NCI-H524 treated with DMSO at 0.1 percent for 48 hours (cell line): ENCODE data around the gene CMSS1.
A peak's percentile ranks its signal among the peaks of the same experiment; 100 is the strongest.
"Not testable (repeated sequence)": the region's sequence is repeated elsewhere in the genome, so short reads cannot be mapped to it uniquely, and the experiment has no call there.

ENCODE experiments used
- DNase-seq: peaks from one replicate; lab custom pipeline; 2025; lab: John Stamatoyannopoulos, UW

The CMSS1 gene

GRCh38 chr3:100083209-100083608 is 265.5 kb downstream of the CMSS1 start:
- DNase-seq = no peak

DNA sequence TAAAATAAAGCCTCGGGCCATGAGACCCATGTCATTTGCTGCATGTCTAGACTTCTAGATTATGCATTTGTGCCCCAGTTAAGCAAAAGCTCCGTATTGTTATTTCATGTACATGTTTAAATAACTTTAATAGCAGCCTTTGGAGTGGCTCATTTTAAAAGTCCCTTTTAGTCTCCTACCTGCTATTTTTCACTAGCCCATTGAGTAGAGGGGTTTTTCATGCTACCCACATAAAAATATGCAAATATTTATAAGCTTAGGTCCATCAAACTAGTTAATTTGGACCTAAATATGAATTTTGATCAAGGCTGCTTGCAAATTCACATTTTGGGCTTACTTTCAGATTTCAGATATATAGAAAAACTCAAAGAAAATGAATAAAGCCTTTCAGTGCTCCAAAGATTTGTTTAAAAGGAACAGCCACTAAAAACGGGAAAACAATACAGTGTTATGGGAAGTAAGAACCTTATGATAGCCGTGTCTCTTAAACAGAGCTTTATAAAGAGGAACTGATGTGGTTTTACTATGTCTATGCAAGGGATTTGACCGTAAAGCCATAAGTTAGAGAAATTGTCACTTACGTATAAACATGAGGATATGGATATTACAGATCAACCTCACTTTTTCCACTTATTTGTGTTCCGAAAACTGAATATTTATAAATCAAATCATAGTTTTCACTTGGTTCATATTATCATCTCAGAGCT is 266.6 kb downstream of the CMSS1 start:
- DNase-seq = no peak

DNA sequence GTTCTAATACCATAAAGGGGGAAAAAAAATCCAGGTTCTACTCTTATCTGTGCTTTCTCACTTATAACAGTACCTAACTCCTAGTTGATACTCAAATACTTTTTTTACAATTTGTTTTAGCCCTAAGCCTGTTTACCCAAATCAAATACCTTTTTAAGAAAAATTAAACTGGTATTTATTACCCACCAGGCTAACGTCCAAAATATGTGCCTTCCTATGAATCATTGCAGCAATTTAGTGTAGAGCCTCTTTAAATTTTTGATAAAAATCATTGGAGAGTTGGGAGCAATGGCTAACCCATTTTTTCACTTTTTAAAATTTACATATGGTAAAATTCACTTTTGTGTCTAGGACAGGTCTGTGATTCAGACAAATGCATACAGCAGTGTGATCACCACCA is 268.7 kb downstream of the CMSS1 start:
- DNase-seq = no peak

DNA sequence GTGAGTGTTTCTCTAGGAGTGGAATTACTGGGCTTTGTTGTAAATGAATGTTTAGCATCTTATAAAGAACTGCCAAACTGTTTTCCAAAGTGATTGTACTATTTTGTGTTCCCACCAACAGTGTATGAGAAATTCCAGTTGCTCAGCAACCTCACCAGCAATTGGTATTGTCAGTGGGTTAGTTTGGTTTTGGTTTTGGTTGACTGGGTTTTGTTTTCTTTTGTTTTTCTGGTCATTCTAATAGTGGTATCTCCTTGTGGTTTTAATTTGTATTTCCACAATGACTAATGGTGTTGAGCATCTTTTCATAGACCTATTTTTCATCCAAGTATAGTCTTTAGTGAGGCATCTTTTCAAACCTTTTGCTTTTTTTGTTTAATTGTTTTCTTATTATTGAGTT is 269.5 kb downstream of the CMSS1 start:
- DNase-seq = no peak

- DNase-seq = no peak
These were observed 271.2 kb downstream of the CMSS1 start for GRCh38 chr3:100088735-100089368.

- no peak for DNase-seq
These were observed 272.4 kb downstream of the CMSS1 start for GRCh38 chr3:100089812-100090668.

GRCh38 chr3:100090669-100091005 is 273.0 kb downstream of the CMSS1 start:
- no peak for DNase-seq

- no peak for DNase-seq
These were observed 276.2 kb downstream of the CMSS1 start for GRCh38 chr3:100093831-100094230.

GRCh38 chr3:100096286-100096685 is 278.6 kb downstream of the CMSS1 start:
- not testable (repeated sequence) for DNase-seq

DNA sequence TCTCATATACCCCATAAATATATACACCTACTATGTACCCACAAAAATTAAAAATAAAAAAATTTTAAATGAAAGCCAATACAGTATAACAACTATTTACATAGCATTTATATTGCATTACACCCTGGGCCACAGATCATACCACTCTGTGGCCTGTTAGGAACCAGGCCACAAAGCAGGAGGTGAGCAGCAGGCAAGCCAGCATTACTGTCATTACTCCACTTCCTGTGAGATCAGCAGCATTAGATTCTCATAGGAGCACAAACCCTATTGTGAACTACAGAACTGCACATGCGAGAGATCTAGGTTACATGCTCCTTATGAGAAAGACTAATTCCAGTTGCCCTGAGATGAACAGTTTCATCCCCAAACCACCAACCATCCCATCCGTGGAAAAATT is 279.2 kb downstream of the CMSS1 start:
- DNase-seq = no peak

GRCh38 chr3:100097919-100098783 is 280.5 kb downstream of the CMSS1 start:
- no peak for DNase-seq

GRCh38 chr3:100098784-100099070 is 281.1 kb downstream of the CMSS1 start:
- DNase-seq = no peak

- DNase-seq = no peak
These were observed 282.0 kb downstream of the CMSS1 start for GRCh38 chr3:100099621-100100020.

DNA sequence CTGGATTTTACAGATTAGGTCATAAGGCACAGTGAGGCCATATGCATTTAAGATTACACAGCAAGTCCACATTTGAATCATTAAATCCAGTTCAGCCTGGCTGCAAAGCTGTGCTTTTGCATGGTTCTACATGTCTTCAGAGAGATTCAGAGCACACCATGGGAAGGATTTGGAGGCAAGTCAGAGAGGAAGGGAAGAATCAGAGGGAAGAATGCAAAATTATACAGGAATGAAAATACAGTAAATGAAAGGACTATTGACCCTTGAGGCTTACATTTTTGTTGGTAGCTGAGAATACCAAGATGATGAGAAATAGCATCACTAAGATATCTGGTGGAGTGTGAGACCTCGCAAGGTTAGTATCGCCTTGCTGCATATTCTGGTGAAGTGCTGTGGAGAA is 282.8 kb downstream of the CMSS1 start:
- DNase-seq = no peak

DNA sequence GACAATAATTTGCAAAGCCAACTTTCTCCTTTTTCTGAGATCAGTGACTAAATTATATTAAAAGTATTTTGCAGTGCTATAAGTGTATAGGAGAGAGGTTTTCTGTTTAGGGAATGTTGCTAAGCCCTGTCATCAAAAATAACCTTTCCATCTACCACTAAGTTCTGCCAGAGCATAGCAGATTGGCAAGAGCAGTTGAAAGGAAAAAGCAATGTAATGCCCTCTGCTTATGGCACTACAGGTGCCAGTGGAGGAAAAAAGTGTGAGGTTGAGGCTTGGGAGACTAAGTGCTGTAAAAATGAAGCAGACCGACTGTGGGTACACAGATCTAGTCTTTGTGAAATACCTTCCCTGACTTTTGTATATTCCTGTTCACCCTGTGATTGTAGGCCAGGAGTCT is 285.1 kb downstream of the CMSS1 start:
- no peak for DNase-seq

- no peak for DNase-seq
These were observed 286.1 kb downstream of the CMSS1 start for GRCh38 chr3:100103558-100104441.

GRCh38 chr3:100104442-100104798 is 286.8 kb downstream of the CMSS1 start:
- DNase-seq = no peak

DNA sequence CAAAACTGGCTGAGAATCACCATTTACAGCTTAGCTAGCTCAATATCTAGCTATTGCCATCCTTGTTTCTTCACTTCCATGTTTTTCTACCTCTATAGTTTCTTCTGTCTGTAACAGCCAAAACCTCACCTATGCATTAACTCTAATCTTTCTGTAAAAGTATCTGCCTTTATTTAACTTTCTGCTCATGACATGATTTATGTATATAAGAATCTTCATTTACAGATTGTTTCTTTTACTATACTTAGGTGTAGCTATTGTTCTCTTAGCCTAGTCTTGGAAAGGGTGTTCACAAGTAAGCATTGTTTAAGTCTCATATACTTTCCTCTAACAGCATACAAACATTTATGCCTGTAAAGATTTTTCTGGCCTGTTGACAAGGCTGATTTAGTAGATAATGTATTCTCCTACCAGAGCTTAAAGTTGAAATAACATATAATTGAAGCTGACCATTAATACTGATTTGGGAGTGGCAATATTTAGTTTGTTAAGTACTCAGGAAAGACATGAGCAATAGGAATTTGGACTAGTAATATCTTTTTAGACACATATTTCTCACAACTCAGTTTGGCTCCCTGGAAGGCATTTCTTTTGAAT is 287.3 kb downstream of the CMSS1 start:
- DNase-seq = no peak

DNA sequence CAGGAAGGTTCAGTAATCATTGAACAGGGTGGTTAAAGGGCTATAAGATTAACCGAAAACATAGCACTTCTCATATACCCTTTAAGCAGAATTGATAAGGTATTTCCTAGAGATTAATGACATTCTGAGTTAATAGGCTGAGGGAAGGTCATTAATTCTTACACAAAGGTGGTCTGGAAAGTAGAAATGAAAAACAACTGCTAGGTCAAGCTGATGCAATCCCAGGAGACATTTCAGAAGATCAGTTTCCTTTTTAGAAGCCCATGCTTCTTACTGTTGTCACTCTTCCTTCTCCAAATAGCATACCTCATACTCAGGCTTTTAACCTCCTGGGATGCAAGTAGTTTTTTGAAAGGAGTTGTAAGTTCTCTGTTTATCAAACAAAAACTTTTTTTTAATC is 287.8 kb downstream of the CMSS1 start:
- DNase-seq = no peak

GRCh38 chr3:100106094-100106493 is 288.4 kb downstream of the CMSS1 start:
- peak; percentile 31 for DNase-seq

DNA sequence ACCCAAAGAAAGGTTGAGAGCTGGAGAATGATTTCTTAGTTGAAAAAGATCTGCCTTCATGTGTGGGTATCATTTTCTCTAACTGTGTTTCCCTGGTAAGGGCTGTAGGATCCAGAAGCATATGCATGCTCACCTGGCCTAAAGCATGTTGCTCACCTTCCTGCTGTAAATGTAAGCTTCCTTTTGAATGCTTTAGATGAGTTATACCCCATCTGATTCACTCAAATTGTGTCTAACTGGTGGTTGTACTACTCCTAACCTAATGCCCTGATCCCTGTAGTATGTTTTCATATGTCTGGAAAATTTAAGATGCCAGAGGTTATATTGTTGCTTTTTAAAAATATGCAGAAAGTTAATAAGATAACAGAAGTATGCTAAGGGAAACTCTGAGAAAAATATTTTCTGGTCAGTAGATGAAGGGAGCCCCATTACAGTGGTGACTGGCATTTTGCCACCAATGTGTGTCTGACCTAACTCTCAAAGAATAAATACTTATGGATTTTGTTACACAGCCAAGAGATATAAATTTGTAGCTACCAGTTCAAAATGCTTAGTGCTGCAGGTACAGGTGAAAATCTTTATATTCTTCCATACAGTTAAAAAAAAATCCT is 289.0 kb downstream of the CMSS1 start:
- no peak for DNase-seq
